ACC112 (cell line): ENCODE measurements around the gene USF3.

Experiments
- H2AFZ ChIP-seq: fragments of 200-600 bp; sonication (generic); one replicate; pipeline ENCODE4 v1.6.0; 2017; ENCODE audit warnings: antibody characterized with exemption, low read length; ENCODE audit not compliant: unreplicated experiment
- H3K27ac ChIP-seq: fragments of 200-600 bp; sonication (generic); 2 replicates; pipeline ENCODE4 v1.5.1; 2014; ENCODE audit warnings: low read depth, mild to moderate bottlenecking, antibody characterized with exemption, low read length, moderate library complexity
- H3K27me3 ChIP-seq: fragments of 200-600 bp; sonication (generic); 2 replicates; pipeline ENCODE4 v1.6.1; 2014; ENCODE audit warnings: mild to moderate bottlenecking, antibody characterized with exemption, low read length, moderate library complexity, mixed read lengths; ENCODE audit not compliant: insufficient read depth
- H3K36me3 ChIP-seq: fragments of 200-600 bp; sonication (generic); 2 replicates; pipeline ENCODE4 v1.6.1; 2016; ENCODE audit warnings: mild to moderate bottlenecking, antibody characterized with exemption, low read length, moderate library complexity, mixed read lengths; ENCODE audit not compliant: insufficient read depth
- H3K4me1 ChIP-seq: fragments of 200-600 bp; sonication (generic); one replicate; pipeline ENCODE4 v1.6.1; 2016; ENCODE audit warnings: low read length, mixed read lengths; ENCODE audit not compliant: insufficient read depth, unreplicated experiment, control insufficient read depth
- H3K4me3 ChIP-seq: fragments of 200-600 bp; sonication (generic); 2 replicates; pipeline ENCODE4 v1.5.1; 2014; ENCODE audit warnings: mild to moderate bottlenecking, low read depth, low read length
- H3K79me2 ChIP-seq: fragments of 200-600 bp; sonication (generic); one replicate; pipeline ENCODE4 v1.6.0; 2016; ENCODE audit warnings: low read length; ENCODE audit not compliant: control insufficient read depth, unreplicated experiment, insufficient read depth

USF3 gene

DNA sequence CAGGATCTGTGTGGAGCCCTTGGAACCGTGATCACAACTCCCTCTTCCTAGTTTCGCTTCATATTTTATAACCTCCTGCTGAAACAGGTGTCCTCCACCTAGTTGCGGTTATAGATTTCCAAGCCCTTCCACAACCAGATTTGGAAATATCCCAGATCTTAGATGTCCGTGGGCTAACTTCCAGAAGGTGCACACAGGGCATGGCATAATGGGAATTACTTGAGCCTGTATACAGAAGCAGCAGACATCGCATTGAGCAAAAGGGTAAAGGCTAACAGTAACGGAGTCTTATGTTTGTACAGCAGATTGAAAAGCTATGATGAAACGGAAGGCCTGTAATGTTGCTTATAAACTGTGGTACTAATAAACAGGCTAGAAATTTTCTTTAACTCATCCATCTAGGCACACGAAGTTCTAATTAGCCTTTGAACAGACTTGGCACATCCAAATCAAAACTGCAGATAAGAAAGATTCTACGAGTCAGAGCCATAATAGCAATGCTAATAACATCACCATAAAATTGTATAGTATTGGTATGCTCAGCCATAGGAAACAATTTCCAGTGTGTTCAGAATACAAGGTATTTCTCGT lies 1.2 kb upstream of the USF3 start:
- peaks cover 15% of the 10 kb centered on the region for H3K79me2 ChIP-seq
- H3K27me3 ChIP-seq, result no peaks in the 10 kb centered on the region
- no peaks in the 10 kb centered on the region for H3K36me3 ChIP-seq
- peak overlapping the region; percentile 91 for H3K4me3 ChIP-seq
- H3K4me1 ChIP-seq, result peaks cover 21% of the 10 kb centered on the region
- peak overlapping the region; percentile 37; the same call in 1 of the 2 replicates for H3K27ac ChIP-seq
- peak overlapping the region; percentile 89 for H2AFZ ChIP-seq

- H3K79me2 ChIP-seq, result peaks cover 15% of the 10 kb centered on the region
Measured at GRCh38 chr3:113696658-113697499, 437 bp upstream of the USF3 start.

DNA sequence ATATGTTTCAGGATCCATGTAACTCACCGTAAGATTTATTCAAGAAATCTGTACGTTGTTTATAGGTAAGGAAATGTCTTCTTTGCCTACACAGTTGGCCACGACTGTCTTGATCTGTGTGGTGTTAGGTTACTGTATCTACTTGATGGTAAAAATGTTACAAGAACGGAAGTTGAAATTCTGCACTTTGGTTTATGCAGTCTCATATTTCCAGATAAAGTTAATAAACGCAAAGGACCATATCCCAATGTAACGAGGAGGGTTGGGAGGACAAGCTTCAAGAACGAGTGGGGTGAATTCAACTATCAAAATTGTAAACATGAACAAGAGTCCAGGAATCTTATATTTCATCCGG lies 1.0 kb downstream of the USF3 start:
- no peaks in the 10 kb centered on the region for H3K36me3 ChIP-seq
- no peaks in the 10 kb centered on the region for H3K27me3 ChIP-seq
- H2AFZ ChIP-seq, result no peak overlapping the region
- peaks cover 21% of the 10 kb centered on the region for H3K4me1 ChIP-seq
- H3K27ac ChIP-seq, result no peak overlapping the region
- H3K4me3 ChIP-seq, result peak overlapping the region; percentile 91
- peaks cover 21% of the 10 kb centered on the region for H3K79me2 ChIP-seq

More at GRCh38 chr3:113696658-113697499, 437 bp upstream of the USF3 start:
- Histone ChIP-seq H3K36me3 (no peaks in the 10 kb centered on the region), H3K4me3 (peak overlapping the region; percentile 91), H3K27ac (peak overlapping the region; percentile 37), H3K27me3 (no peaks in the 10 kb centered on the region), H2AFZ (peak overlapping the region; percentile 89), H3K4me1 (peaks cover 21% of the 10 kb centered on the region)

GRCh38 chr3:113690482-113690881 lies 6.0 kb downstream of the USF3 start:
- Histone ChIP-seq H3K27me3 (no peaks in the 10 kb centered on the region), H2AFZ (no peak overlapping the region), H3K79me2 (peaks cover 20% of the 10 kb centered on the region), H3K4me1 (peaks cover 14% of the 10 kb centered on the region), H3K36me3 (peaks cover 4% of the 10 kb centered on the region; the same call in 1 of the 2 replicates), H3K27ac (no peak overlapping the region), H3K4me3 (no peak overlapping the region)

DNA sequence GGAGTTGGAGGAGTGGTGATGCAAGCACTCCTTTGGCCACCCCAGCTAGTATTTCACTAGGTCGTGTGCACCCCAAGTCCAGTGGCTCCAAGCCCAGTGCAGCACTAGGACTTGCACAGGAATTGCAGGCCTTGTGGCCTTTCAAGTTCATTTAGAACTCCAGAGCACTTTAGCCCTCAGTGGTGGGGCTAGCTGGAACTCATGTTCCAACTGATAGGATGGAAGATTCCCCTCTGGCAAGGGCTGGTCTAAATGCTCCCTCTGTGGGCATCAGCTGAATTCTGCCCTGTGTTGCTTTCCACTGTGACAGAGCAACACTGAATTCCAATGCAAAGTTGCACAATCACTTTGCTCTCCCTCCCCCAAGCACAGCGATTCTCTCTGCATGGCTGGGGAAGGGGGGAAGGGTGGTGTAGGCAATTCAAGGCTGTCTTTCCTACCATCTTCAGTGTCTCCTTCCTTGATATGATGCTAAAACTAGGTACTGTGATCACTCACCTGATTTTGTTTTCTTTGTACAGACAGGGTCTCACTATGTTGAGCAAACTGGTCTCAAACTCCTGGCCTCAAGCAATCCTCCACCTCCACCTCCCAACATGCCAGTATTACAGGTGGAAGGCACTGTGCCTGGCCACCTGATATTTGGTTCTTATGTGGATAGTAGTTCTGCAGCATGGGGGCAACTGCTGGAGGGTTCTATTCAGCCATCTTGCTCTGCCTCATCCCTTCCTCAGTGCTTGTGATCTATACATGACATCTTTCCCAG lies 10.3 kb downstream of the USF3 start:
- no peak overlapping the region for H3K27ac ChIP-seq
- peaks cover 6% of the 10 kb centered on the region for H3K79me2 ChIP-seq

GRCh38 chr3:113685124-113685523 lies 11.3 kb downstream of the USF3 start:
- peaks cover 10% of the 10 kb centered on the region; the same call in 1 of the 2 replicates for H3K36me3 ChIP-seq
- H3K27ac ChIP-seq, result no peak overlapping the region
- no peak overlapping the region for H2AFZ ChIP-seq
- H3K4me1 ChIP-seq, result peaks cover 8% of the 10 kb centered on the region
- no peaks in the 10 kb centered on the region for H3K27me3 ChIP-seq
- H3K79me2 ChIP-seq, result peaks cover 5% of the 10 kb centered on the region
- no peak overlapping the region for H3K4me3 ChIP-seq

More for the DNA sequence above, 10.3 kb downstream of the USF3 start:
- Histone ChIP-seq H3K4me1 (peaks cover 8% of the 10 kb centered on the region), H3K27me3 (no peaks in the 10 kb centered on the region), H3K4me3 (no peak overlapping the region), H2AFZ (no peak overlapping the region), H3K36me3 (peaks cover 10% of the 10 kb centered on the region; the same call in 1 of the 2 replicates)

GRCh38 chr3:113684271-113684819 lies 12.1 kb downstream of the USF3 start:
- Histone ChIP-seq H2AFZ (no peak overlapping the region), H3K4me3 (no peak overlapping the region), H3K36me3 (peaks cover 10% of the 10 kb centered on the region; the same call in 1 of the 2 replicates), H3K27me3 (no peaks in the 10 kb centered on the region), H3K79me2 (peaks cover 5% of the 10 kb centered on the region), H3K27ac (no peak overlapping the region), H3K4me1 (peaks cover 8% of the 10 kb centered on the region)

DNA sequence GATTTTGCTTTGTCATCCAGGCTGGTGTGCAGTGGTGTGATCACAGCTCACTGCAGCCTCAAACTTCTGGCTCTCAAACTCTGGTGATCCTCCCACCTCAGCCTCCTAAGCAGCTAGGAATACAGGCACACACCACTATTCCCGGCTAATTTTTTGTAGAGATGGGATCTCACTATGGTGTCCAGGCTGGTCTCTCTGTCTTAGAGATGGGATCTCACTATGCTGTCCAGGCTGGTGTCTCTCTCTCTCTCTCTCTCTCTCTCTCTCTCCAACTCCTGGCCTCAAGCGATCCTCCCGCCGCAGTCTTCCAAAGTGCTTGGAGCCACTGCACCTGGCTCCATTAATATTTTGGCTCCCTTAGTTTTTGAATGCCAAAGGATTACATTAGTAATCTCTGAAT lies 17.7 kb downstream of the USF3 start:
- Histone ChIP-seq H3K4me3 (no peak overlapping the region), H3K79me2 (no peaks in the 10 kb centered on the region), H3K27me3 (no peaks in the 10 kb centered on the region), H2AFZ (no peak overlapping the region), H3K27ac (no peak overlapping the region), H3K36me3 (no peaks in the 10 kb centered on the region), H3K4me1 (no peaks in the 10 kb centered on the region)

DNA sequence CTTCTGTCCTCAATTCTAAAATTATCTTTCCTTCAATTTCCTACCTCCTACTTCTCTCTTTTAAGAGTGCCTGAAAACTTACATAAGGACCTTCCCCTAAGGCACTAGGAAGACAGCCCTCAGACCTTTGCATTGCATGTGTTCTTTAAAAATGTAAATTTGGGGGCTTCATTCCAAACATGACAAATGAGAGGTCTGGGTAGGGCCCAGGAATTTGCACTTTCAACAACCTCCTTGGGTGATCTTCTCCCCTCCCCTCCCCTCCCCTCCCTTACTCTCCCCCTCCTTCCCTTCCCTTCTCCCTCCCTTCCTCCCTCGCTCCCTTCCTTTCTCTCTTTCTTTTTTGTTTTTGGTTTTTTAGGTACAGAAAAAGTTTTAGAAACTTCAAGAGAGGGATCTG lies 18.7 kb downstream of the USF3 start:
- no peaks in the 10 kb centered on the region for H3K36me3 ChIP-seq
- no peaks in the 10 kb centered on the region for H3K4me1 ChIP-seq

GRCh38 chr3:113676261-113676660 lies 20.2 kb downstream of the USF3 start:
- no peaks in the 10 kb centered on the region for H3K36me3 ChIP-seq
- no peak overlapping the region for H2AFZ ChIP-seq
- no peak overlapping the region for H3K27ac ChIP-seq
- no peaks in the 10 kb centered on the region for H3K27me3 ChIP-seq
- no peaks in the 10 kb centered on the region for H3K4me1 ChIP-seq
- no peak overlapping the region for H3K4me3 ChIP-seq
- H3K79me2 ChIP-seq, result no peaks in the 10 kb centered on the region

More for the DNA sequence above, 18.7 kb downstream of the USF3 start:
- Histone ChIP-seq H2AFZ (no peak overlapping the region), H3K79me2 (no peaks in the 10 kb centered on the region), H3K27me3 (no peaks in the 10 kb centered on the region), H3K4me3 (no peak overlapping the region), H3K27ac (no peak overlapping the region)
